OCI-LY1 (cell line): ENCODE results near the gene ABHD18.
"Not testable (repeated sequence)": the region's sequence is repeated elsewhere in the genome, so short reads cannot be mapped to it uniquely, and the experiment has no call there.

Experiments
- H2AFZ ChIP-seq: fragments of 200-600 bp; sonication (generic), shearing (Covaris generic); 2 replicates; pipeline ENCODE4 v1.6.0; 2014; ENCODE audit warnings: antibody characterized with exemption, mild to moderate bottlenecking, low read length
- H3F3A ChIP-seq: fragments of 200-600 bp; sonication (generic), shearing (Covaris generic); 2 replicates; pipeline ENCODE4 v1.6.0; 2014; ENCODE audit warnings: mild to moderate bottlenecking, antibody characterized with exemption, low read length, moderate library complexity; ENCODE audit not compliant: insufficient read depth
- H3K27ac ChIP-seq: fragments of 200-600 bp; sonication (generic); 2 replicates; pipeline ENCODE4 v1.5.1; 2014; ENCODE audit warnings: low read length, mixed run types, mild to moderate bottlenecking, low read depth; ENCODE audit not compliant: poor library complexity, severe bottlenecking
- H3K27me3 ChIP-seq: fragments of 200-600 bp; sonication (generic); 2 replicates; pipeline ENCODE4 v1.6.0; 2014; ENCODE audit warnings: antibody characterized with exemption, mild to moderate bottlenecking, low read length, moderate library complexity; ENCODE audit not compliant: insufficient read depth
- H3K36me3 ChIP-seq: fragments of 200-600 bp; sonication (generic); 2 replicates; pipeline ENCODE4 v1.6.1; 2014; ENCODE audit warnings: mild to moderate bottlenecking, antibody characterized with exemption, low read length, moderate library complexity, mixed read lengths; ENCODE audit not compliant: insufficient read depth
- H3K4me1 ChIP-seq: fragments of 200-600 bp; sonication (generic); 2 replicates; pipeline ENCODE4 v1.5.1; 2014; ENCODE audit warnings: mild to moderate bottlenecking, low read length, moderate library complexity; ENCODE audit not compliant: insufficient read depth, severe bottlenecking
- H3K4me2 ChIP-seq: fragments of 200-600 bp; sonication (generic), shearing (Covaris generic); 2 replicates; pipeline ENCODE4 v1.6.1; 2014; ENCODE audit warnings: low read length
- H3K4me3 ChIP-seq: fragments of 200-600 bp; sonication (generic); 2 replicates; pipeline ENCODE4 v1.5.1; 2014; ENCODE audit warnings: low read length, low read depth, mild to moderate bottlenecking, mixed read lengths; ENCODE audit not compliant: poor library complexity, severe bottlenecking
- H3K79me2 ChIP-seq: fragments of 200-600 bp; shearing (Covaris generic); 2 replicates; pipeline ENCODE4 v1.6.1; 2016; ENCODE audit warnings: mixed run types, low read length, mixed read lengths; ENCODE audit not compliant: insufficient read depth
- H3K9ac ChIP-seq: fragments of 200-600 bp; sonication (generic), shearing (Covaris generic); 2 replicates; pipeline ENCODE4 v1.6.1; 2014; ENCODE audit warnings: mild to moderate bottlenecking, low read length, mixed read lengths
- H3K9me2 ChIP-seq: fragments of 200-600 bp; sonication (generic), shearing (Covaris generic); 2 replicates; pipeline ENCODE4 v1.6.1; 2014; ENCODE audit warnings: low read depth, mild to moderate bottlenecking, low read length, mixed read lengths
- H3K9me3 ChIP-seq: fragments of 200-600 bp; shearing (Covaris generic); 2 replicates; pipeline ENCODE4 v1.6.1; 2014; ENCODE audit warnings: low read length, mixed read lengths
- H4K20me1 ChIP-seq: fragments of 200-600 bp; sonication (generic), shearing (Covaris generic); 2 replicates; pipeline ENCODE4 v1.6.0; 2016; ENCODE audit warnings: mild to moderate bottlenecking, low read length; ENCODE audit not compliant: insufficient read depth
- EZH2 ChIP-seq: fragments of 200-600 bp; sonication (generic), shearing (Covaris generic); IDR thresholded peaks from 2 replicates; pipeline ENCODE4 v1.8.0; 2017; ENCODE audit warnings: borderline replicate concordance, mixed run types, mild to moderate bottlenecking, antibody characterized with exemption, low read length, moderate library complexity, mixed read lengths
- TF ChIP-seq, protein P1 (sequence below): fragments of 200-600 bp; sonication (generic), shearing (Covaris generic); IDR thresholded peaks from 2 replicates; pipeline ENCODE4 v1.5.1; 2017; ENCODE audit warnings: mild to moderate bottlenecking, antibody characterized with exemption, low read length, moderate library complexity, mixed read lengths

Gene ABHD18

GRCh38 chr4:127985989-127986388 is 20.8 kb downstream of the ABHD18 start:
- H3K9me2 ChIP-seq: no peaks in the 10 kb centered on the region
- H2AFZ ChIP-seq: no peak overlapping the region
- TF ChIP-seq EZH2: no peak
- H3K9me3 ChIP-seq: no peaks in the 10 kb centered on the region
- no peaks in the 10 kb centered on the region for H3K79me2 ChIP-seq
- H3K4me1 ChIP-seq: no peaks in the 10 kb centered on the region
- peaks cover 35% of the 10 kb centered on the region for H3K36me3 ChIP-seq
- no peak overlapping the region for H3K4me3 ChIP-seq
- no peak overlapping the region for H3K4me2 ChIP-seq
- no peaks in the 10 kb centered on the region for H3F3A ChIP-seq
- H3K9ac ChIP-seq: no peak overlapping the region
- H3K27me3 ChIP-seq: no peaks in the 10 kb centered on the region
- H3K27ac ChIP-seq: no peak overlapping the region
- H4K20me1 ChIP-seq: no peaks in the 10 kb centered on the region

DNA sequence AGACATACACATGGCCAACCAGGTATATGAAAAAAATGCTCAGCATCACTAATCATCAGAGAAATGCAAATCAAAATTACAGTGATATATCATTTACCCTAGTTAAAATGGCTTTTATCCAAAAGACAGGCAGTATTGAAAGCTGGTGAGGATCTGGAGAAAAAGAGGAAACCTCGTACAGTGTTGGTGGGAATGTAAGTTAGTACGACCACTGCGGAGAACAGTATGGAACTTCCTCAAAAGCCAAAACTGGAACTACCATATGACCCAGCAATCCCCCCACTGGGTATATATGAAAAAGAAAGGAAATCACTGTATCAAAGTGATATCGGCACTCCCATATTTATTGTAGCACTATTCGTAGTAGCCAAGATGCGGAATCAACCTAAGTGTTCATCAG is 23.4 kb downstream of the ABHD18 start:
- Histone ChIP-seq H3K4me3 (no peak overlapping the region), H3K27me3 (no peaks in the 10 kb centered on the region), H3F3A (no peaks in the 10 kb centered on the region)

GRCh38 chr4:127993151-127993550 is 27.9 kb downstream of the ABHD18 start:
- no peak overlapping the region for H3K4me2 ChIP-seq
- TF ChIP-seq, protein P1, sequence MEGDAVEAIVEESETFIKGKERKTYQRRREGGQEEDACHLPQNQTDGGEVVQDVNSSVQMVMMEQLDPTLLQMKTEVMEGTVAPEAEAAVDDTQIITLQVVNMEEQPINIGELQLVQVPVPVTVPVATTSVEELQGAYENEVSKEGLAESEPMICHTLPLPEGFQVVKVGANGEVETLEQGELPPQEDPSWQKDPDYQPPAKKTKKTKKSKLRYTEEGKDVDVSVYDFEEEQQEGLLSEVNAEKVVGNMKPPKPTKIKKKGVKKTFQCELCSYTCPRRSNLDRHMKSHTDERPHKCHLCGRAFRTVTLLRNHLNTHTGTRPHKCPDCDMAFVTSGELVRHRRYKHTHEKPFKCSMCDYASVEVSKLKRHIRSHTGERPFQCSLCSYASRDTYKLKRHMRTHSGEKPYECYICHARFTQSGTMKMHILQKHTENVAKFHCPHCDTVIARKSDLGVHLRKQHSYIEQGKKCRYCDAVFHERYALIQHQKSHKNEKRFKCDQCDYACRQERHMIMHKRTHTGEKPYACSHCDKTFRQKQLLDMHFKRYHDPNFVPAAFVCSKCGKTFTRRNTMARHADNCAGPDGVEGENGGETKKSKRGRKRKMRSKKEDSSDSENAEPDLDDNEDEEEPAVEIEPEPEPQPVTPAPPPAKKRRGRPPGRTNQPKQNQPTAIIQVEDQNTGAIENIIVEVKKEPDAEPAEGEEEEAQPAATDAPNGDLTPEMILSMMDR: no peak
- TF ChIP-seq EZH2: no peak
- H4K20me1 ChIP-seq: no peaks in the 10 kb centered on the region
- H3K9me2 ChIP-seq: no peaks in the 10 kb centered on the region
- H3K4me3 ChIP-seq: no peak overlapping the region
- no peaks in the 10 kb centered on the region for H3K79me2 ChIP-seq
- no peak overlapping the region for H3K27ac ChIP-seq
- H3K27me3 ChIP-seq: no peaks in the 10 kb centered on the region
- H3F3A ChIP-seq: no peaks in the 10 kb centered on the region
- H2AFZ ChIP-seq: no peak overlapping the region
- H3K4me1 ChIP-seq: no peaks in the 10 kb centered on the region
- H3K9me3 ChIP-seq: no peaks in the 10 kb centered on the region
- H3K36me3 ChIP-seq: peaks cover 25% of the 10 kb centered on the region
- no peak overlapping the region for H3K9ac ChIP-seq

More for the DNA sequence above, 23.4 kb downstream of the ABHD18 start:
- no peak overlapping the region for H3K4me2 ChIP-seq
- TF ChIP-seq, protein P1: no peak
- TF ChIP-seq EZH2: no peak
- H4K20me1 ChIP-seq: no peaks in the 10 kb centered on the region
- H3K79me2 ChIP-seq: no peaks in the 10 kb centered on the region
- no peak overlapping the region for H3K27ac ChIP-seq
- H3K4me1 ChIP-seq: no peaks in the 10 kb centered on the region
- no peak overlapping the region for H2AFZ ChIP-seq
- H3K36me3 ChIP-seq: peaks cover 37% of the 10 kb centered on the region
- no peak overlapping the region for H3K9ac ChIP-seq
- no peaks in the 10 kb centered on the region for H3K9me3 ChIP-seq
- H3K9me2 ChIP-seq: no peaks in the 10 kb centered on the region

DNA sequence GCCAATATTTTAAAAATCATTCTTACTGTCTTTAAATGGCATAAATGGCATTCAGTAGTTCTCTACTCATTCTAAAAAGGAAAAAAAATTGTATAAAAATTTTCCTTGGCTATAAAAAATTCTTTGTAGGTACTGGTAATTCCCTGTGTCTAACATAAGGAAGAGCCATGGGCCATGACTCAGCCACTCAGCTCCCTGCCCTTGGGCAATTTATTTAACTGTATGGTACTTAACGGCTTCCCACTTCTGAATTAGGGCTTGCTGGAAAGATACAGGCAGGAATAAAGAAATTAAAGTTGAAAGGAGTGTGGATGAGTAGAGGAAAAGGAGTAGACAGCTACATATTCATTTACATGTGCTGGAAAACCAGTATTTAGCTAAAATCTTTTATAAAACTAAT is 30.6 kb downstream of the ABHD18 start:
- Histone ChIP-seq H2AFZ (no peak overlapping the region), H4K20me1 (no peaks in the 10 kb centered on the region), H3K27ac (no peak overlapping the region), H3K9me3 (peaks cover 7% of the 10 kb centered on the region; the same call in 1 of the 2 replicates), H3K27me3 (no peaks in the 10 kb centered on the region), H3K79me2 (no peaks in the 10 kb centered on the region), H3K4me1 (no peaks in the 10 kb centered on the region), H3K4me3 (no peak overlapping the region), H3K9me2 (no peaks in the 10 kb centered on the region), H3K4me2 (no peak overlapping the region), H3K9ac (no peak overlapping the region), H3F3A (no peaks in the 10 kb centered on the region), H3K36me3 (peaks cover 35% of the 10 kb centered on the region)
- TF ChIP-seq, protein P1: no peak
- no peak for TF ChIP-seq EZH2

GRCh38 chr4:127996521-127996920 is 31.3 kb downstream of the ABHD18 start:
- not testable (repeated sequence) for H3K79me2 ChIP-seq, H3K27ac ChIP-seq, H3K9ac ChIP-seq, H3K27me3 ChIP-seq, H3K4me1 ChIP-seq, H3K4me3 ChIP-seq, H4K20me1 ChIP-seq, H3F3A ChIP-seq, H2AFZ ChIP-seq, H3K9me2 ChIP-seq, H3K4me2 ChIP-seq, H3K9me3 ChIP-seq
- peaks cover 35% of the 10 kb centered on the region for H3K36me3 ChIP-seq
